ENCODE data around the gene SLC30A4.
A peak's percentile ranks its signal among the peaks of the same experiment; 100 is the strongest.

- TF ChIP-seq, protein P1, sequence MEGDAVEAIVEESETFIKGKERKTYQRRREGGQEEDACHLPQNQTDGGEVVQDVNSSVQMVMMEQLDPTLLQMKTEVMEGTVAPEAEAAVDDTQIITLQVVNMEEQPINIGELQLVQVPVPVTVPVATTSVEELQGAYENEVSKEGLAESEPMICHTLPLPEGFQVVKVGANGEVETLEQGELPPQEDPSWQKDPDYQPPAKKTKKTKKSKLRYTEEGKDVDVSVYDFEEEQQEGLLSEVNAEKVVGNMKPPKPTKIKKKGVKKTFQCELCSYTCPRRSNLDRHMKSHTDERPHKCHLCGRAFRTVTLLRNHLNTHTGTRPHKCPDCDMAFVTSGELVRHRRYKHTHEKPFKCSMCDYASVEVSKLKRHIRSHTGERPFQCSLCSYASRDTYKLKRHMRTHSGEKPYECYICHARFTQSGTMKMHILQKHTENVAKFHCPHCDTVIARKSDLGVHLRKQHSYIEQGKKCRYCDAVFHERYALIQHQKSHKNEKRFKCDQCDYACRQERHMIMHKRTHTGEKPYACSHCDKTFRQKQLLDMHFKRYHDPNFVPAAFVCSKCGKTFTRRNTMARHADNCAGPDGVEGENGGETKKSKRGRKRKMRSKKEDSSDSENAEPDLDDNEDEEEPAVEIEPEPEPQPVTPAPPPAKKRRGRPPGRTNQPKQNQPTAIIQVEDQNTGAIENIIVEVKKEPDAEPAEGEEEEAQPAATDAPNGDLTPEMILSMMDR (conservative IDR thresholded peaks at IDR 0.05): peak; percentile 64
- TF ChIP-seq ZFX (IDR thresholded peaks at IDR 0.05): peak; percentile 38; the same call in 1 of the 2 replicates
These were observed at the start of gene SLC30A4 for GRCh38 chr15:45522328-45523165.

All from C4-2B (cell line).